HG03025 (cell line): ENCODE results near the gene SIGLEC15.
"Not testable (repeated sequence)": the region's sequence is repeated elsewhere in the genome, so short reads cannot be mapped to it uniquely, and the experiment has no call there.

Experiments
- ATAC-seq: cut with Tn5 transposase; IDR thresholded peaks from one replicate; pipeline ENCODE4 v1.9.1; 2021; ENCODE audit warnings: mild to moderate bottlenecking, moderate library complexity; ENCODE audit not compliant: unreplicated experiment, low FRiP score

SIGLEC15 gene

GRCh38 chr18:45825258-45826044, at the start of gene SIGLEC15:
Gene SIGLEC15 (plus strand): TSS chr18:45825675. CDS start chr18:45825729, 54 bp downstream.
- ATAC-seq, result no peak

GRCh38 chr18:45775743-45776142, 49.7 kb upstream of the SIGLEC15 start:
- no peak for ATAC-seq

- no peak for ATAC-seq
Observed at GRCh38 chr18:45777393-45777792, 48.1 kb upstream of the SIGLEC15 start.

GRCh38 chr18:45780568-45780967, 44.9 kb upstream of the SIGLEC15 start:
- no peak for ATAC-seq

DNA sequence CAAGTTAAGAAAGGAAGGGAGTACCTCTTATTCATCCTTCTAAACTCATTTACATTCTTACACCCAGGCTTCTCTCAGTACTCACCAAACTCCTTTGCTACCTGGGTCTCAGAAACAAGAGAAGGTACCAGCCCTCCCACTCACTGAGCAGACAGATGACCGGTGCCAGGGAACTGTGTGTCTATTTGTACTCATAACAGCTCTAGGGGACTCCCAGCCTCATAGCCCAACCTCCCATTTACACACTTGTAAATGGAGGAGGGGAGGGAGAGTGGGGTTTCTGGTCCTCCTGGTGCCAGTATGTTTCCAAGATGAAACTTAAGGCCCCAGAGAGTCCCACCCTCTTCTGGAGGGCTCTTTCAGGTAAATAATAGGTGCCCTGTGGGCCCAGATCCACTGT, 42.8 kb upstream of the SIGLEC15 start:
- ATAC-seq, result no peak

DNA sequence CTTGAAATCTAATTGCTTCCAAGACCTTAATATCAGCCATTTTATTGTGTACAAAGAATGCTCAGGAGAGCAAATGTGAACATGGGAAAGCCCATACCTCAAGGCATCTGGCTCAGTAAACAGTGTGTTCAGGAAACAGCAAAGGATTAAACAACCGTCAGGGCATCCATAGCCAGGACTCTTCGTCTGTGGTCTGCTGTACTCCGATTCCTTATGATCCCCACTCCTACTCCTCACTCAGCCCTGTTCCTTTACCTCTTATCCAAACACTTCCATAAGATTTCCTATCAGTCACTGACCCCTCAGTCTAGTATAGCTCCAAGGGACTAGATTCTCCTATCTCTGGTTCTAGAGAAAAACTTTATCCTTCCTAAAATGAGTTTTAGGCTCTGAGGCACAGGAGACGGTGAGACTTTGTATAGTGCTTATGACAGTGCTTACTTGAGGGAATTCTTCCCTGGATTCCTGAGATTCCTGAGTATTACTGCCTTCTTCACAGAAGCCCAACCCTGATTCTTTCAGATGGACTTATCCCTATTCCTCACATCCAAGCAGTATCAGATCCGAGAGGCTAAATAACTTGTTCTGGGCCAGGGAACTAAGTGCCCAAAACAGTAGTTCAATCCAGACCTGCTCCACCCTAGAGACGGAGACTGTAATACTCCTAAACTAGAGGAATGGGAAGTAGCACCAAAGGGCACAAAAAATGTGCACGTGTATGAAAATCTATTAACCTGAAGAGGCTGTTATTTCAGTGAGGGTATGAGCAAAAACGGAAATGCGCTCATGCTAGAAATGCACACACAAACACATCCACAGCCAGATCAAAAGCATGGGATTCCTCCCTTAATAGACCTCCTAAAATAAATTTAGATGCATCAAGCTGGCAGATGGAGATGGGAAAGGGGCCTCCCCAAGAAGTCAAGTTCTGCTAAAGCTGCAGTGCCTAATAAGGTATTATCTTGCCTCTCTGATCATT, 42.1 kb upstream of the SIGLEC15 start:
- ATAC-seq, result no peak

- no peak for ATAC-seq
Observed at GRCh38 chr18:45785134-45785533, 40.3 kb upstream of the SIGLEC15 start.

- no peak for ATAC-seq
Observed at GRCh38 chr18:45786941-45787340, 38.5 kb upstream of the SIGLEC15 start.

- ATAC-seq, result no peak
Observed at GRCh38 chr18:45787346-45787745, 38.1 kb upstream of the SIGLEC15 start.

- ATAC-seq, result no peak
Observed at GRCh38 chr18:45788861-45789260, 36.6 kb upstream of the SIGLEC15 start.

GRCh38 chr18:45792506-45793263, 32.8 kb upstream of the SIGLEC15 start:
- no peak for ATAC-seq

GRCh38 chr18:45793264-45793965, 32.1 kb upstream of the SIGLEC15 start:
- ATAC-seq, result no peak

- no peak for ATAC-seq
Observed at GRCh38 chr18:45801416-45802004, 24.0 kb upstream of the SIGLEC15 start.

GRCh38 chr18:45802814-45803492, 22.5 kb upstream of the SIGLEC15 start:
- ATAC-seq, result no peak

GRCh38 chr18:45805551-45805950, 19.9 kb upstream of the SIGLEC15 start:
- no peak for ATAC-seq

DNA sequence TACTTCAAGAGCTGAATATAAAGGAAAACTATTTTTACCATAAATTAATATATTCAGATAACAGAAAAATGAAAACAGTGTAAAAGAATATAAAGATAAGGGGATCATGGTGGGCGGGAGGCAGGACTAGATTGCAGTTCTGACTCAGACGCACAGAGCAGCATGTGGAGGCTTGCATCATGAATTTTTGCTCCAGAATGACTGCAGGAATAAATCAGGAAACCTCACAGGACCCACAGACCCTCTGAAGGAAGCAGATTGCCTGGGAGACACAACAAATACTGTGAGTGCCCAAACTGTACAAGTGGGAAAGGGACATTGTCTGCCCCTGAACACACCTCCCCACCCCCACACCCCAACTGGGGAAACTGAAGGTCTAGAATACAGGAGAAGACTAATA, 19.2 kb upstream of the SIGLEC15 start:
- no peak for ATAC-seq

DNA sequence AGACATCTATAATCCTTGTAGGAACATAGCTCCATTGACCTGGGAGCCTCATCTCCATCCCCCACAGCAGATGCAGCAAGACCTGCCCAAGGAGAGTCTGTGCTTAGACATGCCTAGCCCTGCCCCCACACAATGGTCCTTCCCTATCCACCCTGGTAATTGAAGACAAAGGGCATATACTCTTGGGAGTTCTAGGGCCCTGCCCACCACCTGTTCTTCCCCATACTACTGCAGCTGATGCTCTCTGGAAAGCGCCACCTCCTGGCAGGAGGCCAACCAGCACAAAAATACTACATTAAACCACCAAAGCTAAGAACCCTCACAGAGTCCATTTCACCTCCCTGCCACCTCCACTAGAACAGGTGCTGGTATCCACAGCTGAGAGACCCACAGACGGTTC, 18.3 kb upstream of the SIGLEC15 start:
- not testable (repeated sequence) for ATAC-seq

DNA sequence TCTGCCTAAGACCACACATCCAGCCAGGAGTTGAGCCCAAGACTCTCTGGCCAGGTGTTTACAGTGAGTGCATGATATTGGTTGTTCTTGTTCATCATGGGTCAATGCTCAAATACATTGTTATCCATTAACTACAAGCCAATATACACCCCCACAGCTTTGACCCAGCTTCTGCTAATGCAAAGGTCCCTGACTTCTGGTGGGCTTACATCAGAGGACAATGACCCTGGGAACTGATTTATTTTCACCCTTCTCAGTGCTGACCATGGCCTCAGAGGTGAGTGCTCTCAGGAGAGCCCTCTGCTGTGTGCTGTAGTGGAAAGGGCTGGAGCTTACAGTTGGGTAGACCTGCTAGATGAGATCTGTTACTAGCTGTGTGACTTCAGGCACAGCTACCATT, 10.7 kb upstream of the SIGLEC15 start:
- ATAC-seq, result not testable (repeated sequence)

DNA sequence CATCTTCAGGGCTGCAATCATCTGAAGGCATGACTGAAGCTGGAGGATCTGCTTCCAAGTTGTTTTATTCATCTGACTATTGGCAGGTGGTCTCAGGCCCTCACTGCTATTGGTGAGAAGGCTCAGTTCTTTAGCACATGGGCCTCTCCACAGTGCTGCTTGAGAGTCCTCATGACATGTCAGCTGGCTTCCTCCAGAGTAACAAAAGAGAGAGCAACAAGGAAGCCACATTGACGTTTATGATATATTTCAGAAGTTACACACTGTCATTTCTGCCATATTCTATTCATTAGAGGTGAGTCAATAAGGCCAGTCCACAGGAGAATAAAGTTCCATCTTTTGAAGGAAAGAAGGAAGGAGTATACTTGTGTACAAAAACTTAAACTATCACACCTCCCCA, 7.9 kb upstream of the SIGLEC15 start:
- no peak for ATAC-seq
